ENCODE data around the gene DSCAM. TPM values are rescaled to one million over a fixed set of nuclear protein-coding genes. Genes with fewer than 3 reads are reported as not detected.

The DSCAM gene
- total and polyA plus RNA-seq, 2 experiments from 2014 or later, result 0.07 TPM; not detected in 1

GRCh38 chr21:40886931-40887330, 40.0 kb upstream of the DSCAM start (continued):
- TF ChIP-seq CTCF (conservative IDR thresholded peaks at IDR 0.05; ENCODE audit: low read depth in 2 of 2), result no peak
- no peak for TF ChIP-seq ZNF331 (CRISPR knock-in tag; IDR thresholded peaks at IDR 0.05; ENCODE audit: low read depth)
- no peak for TF ChIP-seq STAT1 (IDR thresholded peaks at IDR 0.05; ENCODE audit: unreplicated experiment)
- TF ChIP-seq EZH2phosphoT487 (IDR thresholded peaks at IDR 0.05; ENCODE audit: unreplicated experiment), result no peak
- TF ChIP-seq ETS1 (IDR thresholded peaks at IDR 0.05), result no peak
- no peak for TF ChIP-seq ZNF114 (CRISPR knock-in tag; IDR thresholded peaks at IDR 0.05)

DNA sequence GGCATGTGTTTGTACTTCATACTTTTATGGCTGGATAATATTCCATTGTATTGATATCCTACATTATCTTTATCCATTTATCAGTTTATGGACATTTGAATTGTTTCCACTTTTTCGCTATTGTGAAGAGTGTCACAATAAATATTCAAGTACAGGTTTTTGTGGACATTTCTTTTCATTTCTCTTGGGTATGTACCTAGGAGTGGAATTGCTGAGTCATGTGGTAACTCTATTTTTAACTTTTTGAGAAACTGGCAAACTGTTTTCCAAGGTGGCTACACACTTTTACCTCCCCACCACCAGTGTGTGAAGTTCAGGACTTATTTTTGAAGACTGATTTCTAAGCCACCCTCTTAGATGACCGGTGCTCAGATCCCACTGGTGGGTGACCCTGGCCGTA, 39.0 kb upstream of the DSCAM start:
- H3K4me1 ChIP-seq (ENCODE audit: insufficient read depth), result no peaks in the 10 kb centered on the region
- no peaks in the 10 kb centered on the region; the same call in 1 of the 2 replicates for H3K36me3 ChIP-seq (ENCODE audit: insufficient read depth)
- H3K27ac Mint-ChIP-seq, result no peak overlapping the region
- H3K4me1 Mint-ChIP-seq, result no peaks in the 10 kb centered on the region
- H3K4me3 Mint-ChIP-seq, result no peak overlapping the region
- H3K4me2 ChIP-seq, result no peak overlapping the region
- H3K36me3 Mint-ChIP-seq (ENCODE audit: low read depth), result peaks cover 9% of the 10 kb centered on the region; the same call in 2 of the 3 replicates
- no peak overlapping the region for H3K4me3 ChIP-seq
- peaks cover 81% of the 10 kb centered on the region for H3K9me3 Mint-ChIP-seq
- H3K79me2 ChIP-seq (replicated peaks; ENCODE audit: insufficient read depth), result no peaks in the 10 kb centered on the region
- TF ChIP-seq, protein P1, sequence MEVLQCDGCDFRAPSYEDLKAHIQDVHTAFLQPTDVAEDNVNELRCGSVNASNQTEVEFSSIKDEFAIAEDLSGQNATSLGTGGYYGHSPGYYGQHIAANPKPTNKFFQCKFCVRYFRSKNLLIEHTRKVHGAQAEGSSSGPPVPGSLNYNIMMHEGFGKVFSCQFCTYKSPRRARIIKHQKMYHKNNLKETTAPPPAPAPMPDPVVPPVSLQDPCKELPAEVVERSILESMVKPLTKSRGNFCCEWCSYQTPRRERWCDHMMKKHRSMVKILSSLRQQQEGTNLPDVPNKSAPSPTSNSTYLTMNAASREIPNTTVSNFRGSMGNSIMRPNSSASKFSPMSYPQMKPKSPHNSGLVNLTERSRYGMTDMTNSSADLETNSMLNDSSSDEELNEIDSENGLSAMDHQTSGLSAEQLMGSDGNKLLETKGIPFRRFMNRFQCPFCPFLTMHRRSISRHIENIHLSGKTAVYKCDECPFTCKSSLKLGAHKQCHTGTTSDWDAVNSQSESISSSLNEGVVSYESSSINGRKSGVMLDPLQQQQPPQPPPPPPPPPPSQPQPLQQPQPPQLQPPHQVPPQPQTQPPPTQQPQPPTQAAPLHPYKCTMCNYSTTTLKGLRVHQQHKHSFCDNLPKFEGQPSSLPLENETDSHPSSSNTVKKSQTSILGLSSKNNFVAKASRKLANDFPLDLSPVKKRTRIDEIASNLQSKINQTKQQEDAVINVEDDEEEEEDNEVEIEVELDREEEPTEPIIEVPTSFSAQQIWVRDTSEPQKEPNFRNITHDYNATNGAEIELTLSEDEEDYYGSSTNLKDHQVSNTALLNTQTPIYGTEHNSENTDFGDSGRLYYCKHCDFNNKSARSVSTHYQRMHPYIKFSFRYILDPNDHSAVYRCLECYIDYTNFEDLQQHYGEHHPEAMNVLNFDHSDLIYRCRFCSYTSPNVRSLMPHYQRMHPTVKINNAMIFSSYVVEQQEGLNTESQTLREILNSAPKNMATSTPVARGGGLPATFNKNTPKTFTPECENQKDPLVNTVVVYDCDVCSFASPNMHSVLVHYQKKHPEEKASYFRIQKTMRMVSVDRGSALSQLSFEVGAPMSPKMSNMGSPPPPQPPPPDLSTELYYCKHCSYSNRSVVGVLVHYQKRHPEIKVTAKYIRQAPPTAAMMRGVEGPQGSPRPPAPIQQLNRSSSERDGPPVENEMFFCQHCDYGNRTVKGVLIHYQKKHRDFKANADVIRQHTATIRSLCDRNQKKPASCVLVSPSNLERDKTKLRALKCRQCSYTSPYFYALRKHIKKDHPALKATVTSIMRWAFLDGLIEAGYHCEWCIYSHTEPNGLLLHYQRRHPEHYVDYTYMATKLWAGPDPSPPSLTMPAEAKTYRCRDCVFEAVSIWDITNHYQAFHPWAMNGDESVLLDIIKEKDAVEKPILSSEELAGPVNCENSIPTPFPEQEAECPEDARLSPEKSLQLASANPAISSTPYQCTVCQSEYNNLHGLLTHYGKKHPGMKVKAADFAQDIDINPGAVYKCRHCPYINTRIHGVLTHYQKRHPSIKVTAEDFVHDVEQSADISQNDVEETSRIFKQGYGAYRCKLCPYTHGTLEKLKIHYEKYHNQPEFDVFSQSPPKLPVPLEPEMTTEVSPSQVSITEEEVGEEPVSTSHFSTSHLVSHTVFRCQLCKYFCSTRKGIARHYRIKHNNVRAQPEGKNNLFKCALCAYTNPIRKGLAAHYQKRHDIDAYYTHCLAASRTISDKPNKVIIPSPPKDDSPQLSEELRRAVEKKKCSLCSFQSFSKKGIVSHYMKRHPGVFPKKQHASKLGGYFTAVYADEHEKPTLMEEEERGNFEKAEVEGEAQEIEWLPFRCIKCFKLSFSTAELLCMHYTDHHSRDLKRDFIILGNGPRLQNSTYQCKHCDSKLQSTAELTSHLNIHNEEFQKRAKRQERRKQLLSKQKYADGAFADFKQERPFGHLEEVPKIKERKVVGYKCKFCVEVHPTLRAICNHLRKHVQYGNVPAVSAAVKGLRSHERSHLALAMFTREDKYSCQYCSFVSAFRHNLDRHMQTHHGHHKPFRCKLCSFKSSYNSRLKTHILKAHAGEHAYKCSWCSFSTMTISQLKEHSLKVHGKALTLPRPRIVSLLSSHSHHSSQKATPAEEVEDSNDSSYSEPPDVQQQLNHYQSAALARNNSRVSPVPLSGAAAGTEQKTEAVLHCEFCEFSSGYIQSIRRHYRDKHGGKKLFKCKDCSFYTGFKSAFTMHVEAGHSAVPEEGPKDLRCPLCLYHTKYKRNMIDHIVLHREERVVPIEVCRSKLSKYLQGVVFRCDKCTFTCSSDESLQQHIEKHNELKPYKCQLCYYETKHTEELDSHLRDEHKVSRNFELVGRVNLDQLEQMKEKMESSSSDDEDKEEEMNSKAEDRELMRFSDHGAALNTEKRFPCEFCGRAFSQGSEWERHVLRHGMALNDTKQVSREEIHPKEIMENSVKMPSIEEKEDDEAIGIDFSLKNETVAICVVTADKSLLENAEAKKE (CRISPR knock-in tag; IDR thresholded peaks at IDR 0.05), result no peak
- TF ChIP-seq ZNF331 (CRISPR knock-in tag; IDR thresholded peaks at IDR 0.05; ENCODE audit: low read depth) (no peak), POLR2AphosphoS5 (IDR thresholded peaks at IDR 0.05; ENCODE audit: low read depth) (no peak), STAT1 (IDR thresholded peaks at IDR 0.05; ENCODE audit: unreplicated experiment) (no peak), CTCF (conservative IDR thresholded peaks at IDR 0.05; ENCODE audit: low read depth in 2 of 2) (no peak), CREB1 (CRISPR knock-in tag; IDR thresholded peaks at IDR 0.05; ENCODE audit: low read depth) (no peak), EZH2 (IDR thresholded peaks at IDR 0.05; ENCODE audit: low read depth, unreplicated experiment) (no peak), JUNB (IDR thresholded peaks at IDR 0.05; ENCODE audit: unreplicated experiment) (no peak), NANOG (IDR thresholded peaks at IDR 0.05; ENCODE audit: borderline replicate concordance) (no peak), ETS1 (IDR thresholded peaks at IDR 0.05) (no peak)
- no peaks in the 10 kb centered on the region for H3K9me2 ChIP-seq (ENCODE audit: insufficient read depth)
- peaks cover under 1% of the 10 kb centered on the region for H3K27me3 Mint-ChIP-seq (ENCODE audit: insufficient read depth, low read depth, poor library complexity)
- no peak overlapping the region for H3K27ac ChIP-seq (ENCODE audit: low read depth)
- H3F3A ChIP-seq (replicated peaks; ENCODE audit: low read depth), result no peaks in the 10 kb centered on the region
- H2AFZ ChIP-seq, result no peak overlapping the region
- no peaks in the 10 kb centered on the region for H4K20me1 ChIP-seq (replicated peaks; ENCODE audit: insufficient read depth)
- ATAC-seq, result no peak
- H3K27me3 ChIP-seq (ENCODE audit: insufficient read depth), result no peaks in the 10 kb centered on the region
- no peak for DNase-seq (ENCODE audit: low spot score)

All from GM23338 (cell line).